OCI-LY3 (cell line): Measurements from ENCODE around the gene HEATR5B.
A peak's percentile ranks its signal among the peaks of the same experiment; 100 is the strongest.

Experiments used
- H2AFZ ChIP-seq: fragments of 200-600, 300-600 bp; shearing (Covaris generic); 2 replicates; pipeline ENCODE4 v1.6.0; 2014; ENCODE audit warnings: antibody characterized with exemption, low read depth, low read length
- H3K27ac ChIP-seq: fragments of 200-600, 300-600 bp; sonication (generic); 2 replicates; pipeline ENCODE4 v1.5.1; 2014; ENCODE audit warnings: mild to moderate bottlenecking, low read length, moderate library complexity, mixed read lengths
- H3K27me3 ChIP-seq: fragments of 200-600, 300-600 bp; sonication (generic); 2 replicates; pipeline ENCODE4 v1.6.1; 2014; ENCODE audit warnings: low read depth, low read length, mixed read lengths
- H3K36me3 ChIP-seq: fragments of 200-600, 300-600 bp; sonication (generic); replicated peaks from 2 replicates; pipeline ENCODE3; 2014; ENCODE audit warnings: low read depth, low read length, mixed read lengths
- H3K4me1 ChIP-seq: fragments of 300-600, 200-600 bp; sonication (generic); 2 replicates; pipeline ENCODE4 v1.6.1; 2014; ENCODE audit warnings: low read length, mixed read lengths
- H3K4me2 ChIP-seq: fragments of 200-600, 300-600 bp; sonication (generic); 2 replicates; pipeline ENCODE4 v1.6.1; 2014; ENCODE audit warnings: low read length, mixed read lengths
- H3K4me3 ChIP-seq: fragments of 300-600, 200-600 bp; sonication (generic); 2 replicates; pipeline ENCODE4 v1.5.1; 2014; ENCODE audit warnings: antibody characterized with exemption, mild to moderate bottlenecking, low read length, moderate library complexity
- H3K79me2 ChIP-seq: fragments of 300-600, 200-600 bp; shearing (Covaris generic); 2 replicates; pipeline ENCODE4 v1.6.1; 2014; ENCODE audit warnings: mild to moderate bottlenecking, low read length, mixed read lengths
- H3K9ac ChIP-seq: fragments of 300-600, 200-600 bp; shearing (Covaris generic); 2 replicates; pipeline ENCODE4 v1.6.0; 2014; ENCODE audit warnings: mild to moderate bottlenecking, low read length, moderate library complexity
- H3K9me3 ChIP-seq: fragments of 200-600, 300-600 bp; shearing (Covaris generic); 2 replicates; pipeline ENCODE4 v1.6.1; 2014; ENCODE audit warnings: low read length, mixed read lengths; ENCODE audit not compliant: insufficient read depth
- H4K20me1 ChIP-seq: fragments of 200-600, 300-600 bp; sonication (generic); 2 replicates; pipeline ENCODE4 v1.6.1; 2016; ENCODE audit warnings: low read length, mixed read lengths; ENCODE audit not compliant: insufficient read depth
- EZH2phosphoT487 ChIP-seq: fragments of 200-600 bp; shearing (Covaris generic); IDR thresholded peaks from 2 replicates; pipeline ENCODE4 v1.6.1; 2018; ENCODE audit warnings: antibody characterized with exemption, mixed run types, low read depth
- TF ChIP-seq, protein P1 (sequence below): fragments of 200-600, 300-600 bp; sonication (generic); IDR thresholded peaks from 2 replicates; pipeline ENCODE4 v1.5.1; 2014; ENCODE audit warnings: antibody characterized with exemption, low read length, low read depth

HEATR5B gene

GRCh38 chr2:37020212-37020886 is 63.8 kb downstream of the HEATR5B start:
- no peak overlapping the region for H2AFZ ChIP-seq

GRCh38 chr2:37013315-37013641 is 70.9 kb downstream of the HEATR5B start:
- no peaks in the 10 kb centered on the region for H3K27me3 ChIP-seq
- peak overlapping the region; percentile 13; the same call in 1 of the 2 replicates for H3K27ac ChIP-seq
- H3K9me3 ChIP-seq: no peaks in the 10 kb centered on the region
- H3K79me2 ChIP-seq: no peaks in the 10 kb centered on the region
- peaks cover 29% of the 10 kb centered on the region for H3K4me1 ChIP-seq
- 0 out of 2 replicates have a peak, but pooled peaks cover 3% of the 10 kb centered on the region for H4K20me1 ChIP-seq
- 0 out of 2 replicates have a peak overlapping the region, but pooled peaks have one; percentile 8 for H3K4me3 ChIP-seq
- H3K36me3 ChIP-seq: peaks cover 11% of the 10 kb centered on the region
- no peak for TF ChIP-seq EZH2phosphoT487
- TF ChIP-seq, protein P1, sequence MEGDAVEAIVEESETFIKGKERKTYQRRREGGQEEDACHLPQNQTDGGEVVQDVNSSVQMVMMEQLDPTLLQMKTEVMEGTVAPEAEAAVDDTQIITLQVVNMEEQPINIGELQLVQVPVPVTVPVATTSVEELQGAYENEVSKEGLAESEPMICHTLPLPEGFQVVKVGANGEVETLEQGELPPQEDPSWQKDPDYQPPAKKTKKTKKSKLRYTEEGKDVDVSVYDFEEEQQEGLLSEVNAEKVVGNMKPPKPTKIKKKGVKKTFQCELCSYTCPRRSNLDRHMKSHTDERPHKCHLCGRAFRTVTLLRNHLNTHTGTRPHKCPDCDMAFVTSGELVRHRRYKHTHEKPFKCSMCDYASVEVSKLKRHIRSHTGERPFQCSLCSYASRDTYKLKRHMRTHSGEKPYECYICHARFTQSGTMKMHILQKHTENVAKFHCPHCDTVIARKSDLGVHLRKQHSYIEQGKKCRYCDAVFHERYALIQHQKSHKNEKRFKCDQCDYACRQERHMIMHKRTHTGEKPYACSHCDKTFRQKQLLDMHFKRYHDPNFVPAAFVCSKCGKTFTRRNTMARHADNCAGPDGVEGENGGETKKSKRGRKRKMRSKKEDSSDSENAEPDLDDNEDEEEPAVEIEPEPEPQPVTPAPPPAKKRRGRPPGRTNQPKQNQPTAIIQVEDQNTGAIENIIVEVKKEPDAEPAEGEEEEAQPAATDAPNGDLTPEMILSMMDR: no peak
- no peak overlapping the region for H3K9ac ChIP-seq
- peak overlapping the region; percentile 89 for H3K4me2 ChIP-seq
- H2AFZ ChIP-seq: no peak overlapping the region

More at GRCh38 chr2:37020212-37020886, 63.8 kb downstream of the HEATR5B start:
- no peaks in the 10 kb centered on the region for H3K79me2 ChIP-seq
- H3K27me3 ChIP-seq: no peaks in the 10 kb centered on the region
- H4K20me1 ChIP-seq: no peaks in the 10 kb centered on the region
- no peaks in the 10 kb centered on the region for H3K4me1 ChIP-seq
- peaks cover 17% of the 10 kb centered on the region for H3K36me3 ChIP-seq
- H3K27ac ChIP-seq: no peak overlapping the region
- TF ChIP-seq, protein P1: no peak
- TF ChIP-seq EZH2phosphoT487: no peak
- no peak overlapping the region for H3K4me3 ChIP-seq
- H3K9ac ChIP-seq: no peak overlapping the region
- H3K9me3 ChIP-seq: no peaks in the 10 kb centered on the region
- H3K4me2 ChIP-seq: no peak overlapping the region

- TF ChIP-seq, protein P1: no peak
- no peak for TF ChIP-seq EZH2phosphoT487
- Histone ChIP-seq H3K27me3 (no peaks in the 10 kb centered on the region), H3K79me2 (no peaks in the 10 kb centered on the region), H3K9ac (no peak overlapping the region), H3K4me3 (no peak overlapping the region), H3K4me2 (peak overlapping the region; percentile 35), H3K27ac (no peak overlapping the region), H3K4me1 (peaks cover 29% of the 10 kb centered on the region), H4K20me1 (0 out of 2 replicates have a peak, but pooled peaks cover 3% of the 10 kb centered on the region), H3K36me3 (peaks cover 9% of the 10 kb centered on the region), H2AFZ (no peak overlapping the region), H3K9me3 (no peaks in the 10 kb centered on the region)
These were observed 73.0 kb downstream of the HEATR5B start for GRCh38 chr2:37011130-37011529.

GRCh38 chr2:37005118-37005868 is 78.9 kb downstream of the HEATR5B start:
- H3K4me1 ChIP-seq: peaks cover 7% of the 10 kb centered on the region
- H3K27ac ChIP-seq: peak overlapping the region; percentile 23

More at GRCh38 chr2:37005118-37005868, 78.9 kb downstream of the HEATR5B start:
- Histone ChIP-seq H2AFZ (no peak overlapping the region), H3K79me2 (no peaks in the 10 kb centered on the region), H3K27me3 (no peaks in the 10 kb centered on the region), H4K20me1 (no peaks in the 10 kb centered on the region), H3K9me3 (no peaks in the 10 kb centered on the region), H3K4me3 (peak overlapping the region; percentile 53), H3K36me3 (peaks cover 18% of the 10 kb centered on the region), H3K9ac (no peak overlapping the region; the same call in 1 of the 2 replicates), H3K4me2 (peak overlapping the region; percentile 74)
- no peak for TF ChIP-seq EZH2phosphoT487
- TF ChIP-seq, protein P1: peak; percentile 76
